ENCODE results near the gene ZBTB20. TPM values are rescaled to one million over a fixed set of nuclear protein-coding genes. Genes with fewer than 3 reads are reported as not detected.

The ZBTB20 gene
- total RNA-seq, 1 donor from 2014 or later: 15.5 TPM

DNA sequence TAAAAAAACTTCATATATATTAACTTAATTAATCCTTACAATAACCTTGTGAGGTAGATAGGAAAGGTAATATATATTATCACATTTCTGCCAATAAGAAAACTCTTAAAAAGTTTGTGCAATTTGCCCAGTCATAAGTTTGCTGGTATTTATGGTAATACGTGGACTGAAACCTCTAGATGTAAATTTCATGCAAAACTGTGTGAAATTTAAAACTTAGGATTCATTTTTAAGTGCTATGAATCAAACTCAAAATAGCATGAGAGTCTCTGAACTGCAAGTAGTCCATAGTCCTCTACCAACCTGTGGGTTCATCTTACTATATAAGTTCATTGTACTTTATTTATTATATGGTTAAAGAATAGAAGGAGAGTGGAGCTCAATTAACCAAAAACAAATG is 56.4 kb downstream of the ZBTB20 start:
- no peaks in the 10 kb centered on the region for H3K4me1 Mint-ChIP-seq (ENCODE audit: low read depth)
- TF ChIP-seq, protein P1, sequence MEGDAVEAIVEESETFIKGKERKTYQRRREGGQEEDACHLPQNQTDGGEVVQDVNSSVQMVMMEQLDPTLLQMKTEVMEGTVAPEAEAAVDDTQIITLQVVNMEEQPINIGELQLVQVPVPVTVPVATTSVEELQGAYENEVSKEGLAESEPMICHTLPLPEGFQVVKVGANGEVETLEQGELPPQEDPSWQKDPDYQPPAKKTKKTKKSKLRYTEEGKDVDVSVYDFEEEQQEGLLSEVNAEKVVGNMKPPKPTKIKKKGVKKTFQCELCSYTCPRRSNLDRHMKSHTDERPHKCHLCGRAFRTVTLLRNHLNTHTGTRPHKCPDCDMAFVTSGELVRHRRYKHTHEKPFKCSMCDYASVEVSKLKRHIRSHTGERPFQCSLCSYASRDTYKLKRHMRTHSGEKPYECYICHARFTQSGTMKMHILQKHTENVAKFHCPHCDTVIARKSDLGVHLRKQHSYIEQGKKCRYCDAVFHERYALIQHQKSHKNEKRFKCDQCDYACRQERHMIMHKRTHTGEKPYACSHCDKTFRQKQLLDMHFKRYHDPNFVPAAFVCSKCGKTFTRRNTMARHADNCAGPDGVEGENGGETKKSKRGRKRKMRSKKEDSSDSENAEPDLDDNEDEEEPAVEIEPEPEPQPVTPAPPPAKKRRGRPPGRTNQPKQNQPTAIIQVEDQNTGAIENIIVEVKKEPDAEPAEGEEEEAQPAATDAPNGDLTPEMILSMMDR (IDR thresholded peaks at IDR 0.05): no peak
- no peaks in the 10 kb centered on the region for H3K36me3 Mint-ChIP-seq (ENCODE audit: low read depth)
- H3K4me3 Mint-ChIP-seq (ENCODE audit: unreplicated experiment): no peak overlapping the region
- DNase-seq (ENCODE audit: low spot score): no peak
- H3K27ac Mint-ChIP-seq (ENCODE audit: unreplicated experiment): no peak overlapping the region
- no peaks in the 10 kb centered on the region for H3K9me3 Mint-ChIP-seq (ENCODE audit: low read depth)
- H3K27me3 Mint-ChIP-seq (ENCODE audit: low read depth): no peaks in the 10 kb centered on the region

DNA sequence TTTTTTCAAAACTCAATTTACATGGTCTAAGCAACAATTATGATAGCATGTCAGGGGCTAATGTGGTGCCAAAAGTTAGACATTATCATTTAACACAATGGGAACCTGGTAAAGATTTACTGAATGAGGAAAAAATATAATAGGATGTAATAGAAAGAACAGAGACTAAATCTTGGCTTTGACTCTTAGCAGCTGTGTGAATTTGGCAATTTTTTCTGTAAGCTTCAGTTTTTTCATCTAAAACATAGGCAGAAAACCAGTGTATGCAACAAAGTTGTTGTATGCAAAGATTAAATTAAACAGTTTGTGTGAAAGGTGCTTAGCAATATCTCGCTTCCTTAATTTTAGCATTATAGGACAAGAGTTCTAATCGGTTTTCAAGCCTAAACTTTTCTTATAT is 57.6 kb downstream of the ZBTB20 start:
- no peaks in the 10 kb centered on the region for H3K4me1 Mint-ChIP-seq (ENCODE audit: low read depth)
- H3K9me3 Mint-ChIP-seq (ENCODE audit: low read depth): no peaks in the 10 kb centered on the region
- H3K27ac Mint-ChIP-seq (ENCODE audit: unreplicated experiment): no peak overlapping the region
- no peaks in the 10 kb centered on the region for H3K36me3 Mint-ChIP-seq (ENCODE audit: low read depth)
- TF ChIP-seq, protein P1 (IDR thresholded peaks at IDR 0.05): no peak
- no peaks in the 10 kb centered on the region for H3K27me3 Mint-ChIP-seq (ENCODE audit: low read depth)
- no peak for DNase-seq (ENCODE audit: low spot score)
- no peak overlapping the region for H3K4me3 Mint-ChIP-seq (ENCODE audit: unreplicated experiment)

DNA sequence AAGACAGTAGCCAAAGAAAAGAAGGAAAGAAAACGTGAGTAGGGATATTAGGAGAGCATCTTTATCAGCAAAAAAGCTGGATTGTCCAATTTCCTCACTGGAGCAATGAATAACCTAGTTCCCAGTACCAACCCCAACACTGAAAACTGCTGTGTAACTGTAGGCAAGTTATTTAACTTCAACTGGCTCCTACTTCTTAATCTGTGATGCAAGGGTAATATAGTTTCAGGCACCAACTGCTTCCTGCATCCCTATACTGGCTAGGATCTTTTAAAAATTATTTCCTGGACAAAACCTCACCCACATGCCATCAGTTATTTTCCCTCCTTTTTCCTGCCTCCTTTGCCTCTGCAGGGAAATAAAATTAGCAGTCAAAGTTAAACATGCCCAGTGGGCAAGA is 59.6 kb downstream of the ZBTB20 start:
- Mint-ChIP-seq H3K4me3 (ENCODE audit: unreplicated experiment) (no peak overlapping the region), H3K27ac (ENCODE audit: unreplicated experiment) (no peak overlapping the region), H3K9me3 (ENCODE audit: low read depth) (no peaks in the 10 kb centered on the region), H3K27me3 (ENCODE audit: low read depth) (no peaks in the 10 kb centered on the region), H3K36me3 (ENCODE audit: low read depth) (no peaks in the 10 kb centered on the region), H3K4me1 (ENCODE audit: low read depth) (no peaks in the 10 kb centered on the region)
- DNase-seq (ENCODE audit: low spot score): no peak
- TF ChIP-seq, protein P1 (IDR thresholded peaks at IDR 0.05): no peak

DNA sequence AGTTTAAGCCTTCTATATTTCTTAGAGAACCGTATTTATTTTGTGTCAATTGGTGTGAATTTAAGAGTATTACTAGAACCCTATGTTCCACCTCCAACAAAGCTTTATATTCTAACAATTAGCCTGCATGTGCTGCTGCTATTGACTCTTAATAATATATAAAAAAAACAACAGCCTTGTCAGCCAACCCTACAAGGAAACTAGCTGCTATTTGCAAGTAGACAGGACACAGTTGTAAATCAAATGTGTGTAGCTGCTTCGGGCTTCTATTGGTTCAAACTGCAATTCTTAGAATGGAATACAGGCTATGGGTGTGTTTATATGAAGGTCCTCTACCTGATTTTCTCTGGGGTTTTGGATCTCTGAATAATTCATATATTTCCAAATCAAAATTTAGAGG is 60.7 kb downstream of the ZBTB20 start:
- H3K4me1 Mint-ChIP-seq (ENCODE audit: low read depth): no peaks in the 10 kb centered on the region
- H3K36me3 Mint-ChIP-seq (ENCODE audit: low read depth): no peaks in the 10 kb centered on the region
- H3K4me3 Mint-ChIP-seq (ENCODE audit: unreplicated experiment): no peak overlapping the region
- H3K27me3 Mint-ChIP-seq (ENCODE audit: low read depth): no peaks in the 10 kb centered on the region
- TF ChIP-seq, protein P1 (IDR thresholded peaks at IDR 0.05): no peak
- no peak for DNase-seq (ENCODE audit: low spot score)
- no peaks in the 10 kb centered on the region for H3K9me3 Mint-ChIP-seq (ENCODE audit: low read depth)
- H3K27ac Mint-ChIP-seq (ENCODE audit: unreplicated experiment): no peak overlapping the region

DNA sequence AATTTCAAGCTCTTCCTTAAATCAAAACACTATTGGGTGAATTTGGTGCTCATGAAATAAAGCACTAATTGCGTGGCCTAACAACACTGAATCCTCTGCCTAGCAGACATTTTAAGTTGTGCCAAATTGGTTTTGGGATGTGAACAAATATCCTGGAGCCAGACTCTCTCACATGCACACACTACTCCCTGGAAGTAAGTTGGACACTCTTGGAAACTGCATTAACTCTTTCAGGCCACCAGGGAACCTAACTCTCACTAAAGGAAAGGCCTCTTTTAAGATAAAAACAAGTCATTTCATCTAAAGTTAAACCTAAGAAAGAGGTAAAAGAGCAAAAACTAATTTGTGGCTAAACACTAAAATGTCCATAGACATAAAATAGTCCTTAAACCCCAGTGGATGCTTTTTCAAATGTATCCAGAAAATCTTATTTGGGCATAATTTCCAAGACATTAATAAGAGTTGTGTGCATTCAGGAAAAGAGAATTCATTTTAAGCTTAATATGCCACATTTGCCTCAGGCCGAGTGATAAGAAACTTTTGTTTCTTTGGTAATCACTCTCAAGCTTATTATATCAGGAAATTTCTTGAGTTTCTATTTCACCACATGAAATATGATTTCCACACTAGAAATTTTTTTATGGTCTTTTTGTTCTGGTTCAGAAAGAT is 61.8 kb downstream of the ZBTB20 start:
- Mint-ChIP-seq H3K4me3 (ENCODE audit: unreplicated experiment) (no peak overlapping the region), H3K9me3 (ENCODE audit: low read depth) (no peaks in the 10 kb centered on the region)

More for the DNA sequence above, 61.8 kb downstream of the ZBTB20 start:
- Mint-ChIP-seq H3K27me3 (ENCODE audit: low read depth) (no peaks in the 10 kb centered on the region), H3K36me3 (ENCODE audit: low read depth) (no peaks in the 10 kb centered on the region), H3K27ac (ENCODE audit: unreplicated experiment) (no peak overlapping the region), H3K4me1 (ENCODE audit: low read depth) (no peaks in the 10 kb centered on the region)
- no peak for DNase-seq (ENCODE audit: low spot score)
- TF ChIP-seq, protein P1 (IDR thresholded peaks at IDR 0.05): peak; percentile 45
